K562 (cell line): Measurements from ENCODE around the gene NUDCD3. TPM values are rescaled to one million over a fixed set of nuclear protein-coding genes. Genes with fewer than 3 reads are reported as not detected.
A peak's percentile ranks its signal among the peaks of the same experiment; 100 is the strongest.

Experiments used
- ATAC-seq: fragments of 200-7000 bp; cut with Tn5 transposase; 3 replicates; pipeline ENCODE4 v1.9.1; 2020; ENCODE audit warnings: moderate library complexity
- BruUV-seq: library from RNA; stranded (reverse); fragments of 400-500 nt; replicated peaks from 2 replicates; lab custom pipeline; 2021; lab: Mats Ljungman, UMichigan
- CTCF ChIA-PET: fragments of 300-600 bp; formaldehyde crosslinking; extraction: SDS; loops from one replicate; lab custom pipeline; 2021; ENCODE audit warnings: low intra/inter-chr PET ratio; lab: Yijun Ruan, JAX
- POLR2A ChIA-PET: fragments of 300-600, 350-650 bp; sonication (Branson Sonifier 250); formaldehyde crosslinking; extraction: SDS; loops from one replicate; lab custom pipeline; 2021; ENCODE audit warnings: antibody characterized with exemption, inconsistent platforms; lab: Yijun Ruan, JAX
- DNase-seq, 4 experiments: peaks; one replicate each; pipeline versions ENCODE4 v3.0.0 to v3.0.0-alpha.2; 2011 to 2018; ENCODE audit warnings: low spot score in 3 of 4, mixed read lengths in 3 of 4; ENCODE audit errors: extremely low read depth in 1 of 4
- FAIRE-seq: peaks from 2 replicates; lab custom pipeline; 2011; peaks lifted over from hg19 to GRCh38; lab: Jason Lieb, UNC
- H2AFZ ChIP-seq: 2 replicates; pipeline ENCODE4 v1.6.0; 2011; ENCODE audit warnings: low read depth, low read length, control low read depth, inconsistent platforms
- H3K27ac ChIP-seq: fragments of 200-600 bp; 3 replicates; pipeline ENCODE4 v1.8.0; 2011; ENCODE audit warnings: low read depth, mild to moderate bottlenecking, control low read depth, inconsistent platforms, low read length, moderate library complexity, mixed read lengths; ENCODE audit errors: extremely low read depth
- H3K27me3 ChIP-seq, 2 experiments: fragments of 300-600 bp in 1 of 2; 2 replicates in 1 of 2; 3 replicates in 1 of 2; pipeline versions ENCODE4 v1.6.0 to v1.8.0; 2011; ENCODE audit warnings: inconsistent platforms in 2 of 2, low read length in 2 of 2, mild to moderate bottlenecking in 1 of 2, mixed read lengths in 1 of 2, moderate library complexity in 1 of 2; ENCODE audit not compliant: control insufficient read depth in 2 of 2, insufficient read depth in 2 of 2
- H3K36me3 ChIP-seq: fragments of 300-600 bp; 3 replicates; pipeline ENCODE4 v1.8.0; 2011; ENCODE audit warnings: mild to moderate bottlenecking, low read length, inconsistent platforms; ENCODE audit not compliant: control insufficient read depth, insufficient read depth
- H3K4me1 ChIP-seq, 2 experiments: fragments of 200-600 bp in 1 of 2; replicated peaks in 1 of 2; 2 replicates in 1 of 2; 3 replicates in 1 of 2; pipeline versions ENCODE4 v1.5.1 to v1.8.0; 2011; ENCODE audit warnings: inconsistent platforms in 2 of 2, low read length in 2 of 2, mild to moderate bottlenecking in 1 of 2, mixed read lengths in 1 of 2, moderate library complexity in 1 of 2; ENCODE audit not compliant: control insufficient read depth in 2 of 2, insufficient read depth in 2 of 2
- H3K4me2 ChIP-seq: 2 replicates; pipeline ENCODE4 v1.6.1; 2011; ENCODE audit warnings: low read length, control low read depth, inconsistent platforms, mixed read lengths; ENCODE audit not compliant: insufficient read depth
- H3K4me3 ChIP-seq: fragments of 200-600 bp; sonication (generic), shearing (Covaris generic); 2 replicates; pipeline ENCODE4 v1.5.1; 2016; ENCODE audit warnings: control low read depth, inconsistent platforms
- H3K79me2 ChIP-seq: fragments of 200-600 bp; 3 replicates; pipeline ENCODE4 v1.8.0; 2011; ENCODE audit warnings: low read length, inconsistent platforms; ENCODE audit not compliant: control insufficient read depth, insufficient read depth
- H3K9ac ChIP-seq, 2 experiments: 2 replicates each; pipeline versions ENCODE4 v1.6.0 to v1.6.1; 2011; ENCODE audit warnings: low read depth in 2 of 2, low read length in 2 of 2, control low read depth in 1 of 2, inconsistent platforms in 1 of 2, mild to moderate bottlenecking in 1 of 2, mixed read lengths in 1 of 2; ENCODE audit not compliant: insufficient read depth in 1 of 2
- H3K9me1 ChIP-seq: one replicate; pipeline ENCODE4 v1.6.0; 2011; ENCODE audit warnings: inconsistent platforms, mild to moderate bottlenecking, low read length, moderate library complexity; ENCODE audit not compliant: control insufficient read depth, insufficient read depth
- H3K9me3 ChIP-seq: replicated peaks from 2 replicates; pipeline ENCODE4 v1.5.1; 2011; ENCODE audit warnings: low read depth, low read length, inconsistent platforms; ENCODE audit not compliant: control insufficient read depth, insufficient read depth
- H4K20me1 ChIP-seq: replicated peaks from 2 replicates; pipeline ENCODE4 v1.6.1; 2011; ENCODE audit warnings: low read length, inconsistent platforms, mixed read lengths; ENCODE audit not compliant: control insufficient read depth, insufficient read depth
- CBX3 ChIP-seq, 2 experiments: IDR thresholded peaks; 1 replicate in 1 of 2; 2 replicates in 1 of 2; pipeline ENCODE4 v1.6.1; 2012; ENCODE audit warnings: inconsistent platforms in 2 of 2, low read length in 2 of 2, borderline replicate concordance in 1 of 2, control low read depth in 1 of 2
- CEBPB ChIP-seq: fragments of 450-650 bp; IDR thresholded peaks from 2 replicates; pipeline ENCODE4 v1.6.1; 2016; ENCODE audit warnings: missing genetic modification characterization, missing compliant biosample characterization
- TRIM24 ChIP-seq, 2 experiments: fragments of 450-650 bp; IDR thresholded peaks; 2 replicates each; pipeline ENCODE4 v1.6.1; 2016
- TRIM28 ChIP-seq: fragments of 450-650 bp; IDR thresholded peaks from 2 replicates; pipeline ENCODE4 v1.6.1; 2017
- ZBTB17 ChIP-seq: fragments of 450-650 bp; formaldehyde crosslinking; IDR thresholded peaks from 2 replicates; pipeline ENCODE4 v1.4.0; 2020; ENCODE audit warnings: mild to moderate bottlenecking
- ZBTB7A ChIP-seq: IDR thresholded peaks from 2 replicates; pipeline ENCODE4 v1.6.1; 2011; ENCODE audit warnings: low read depth, mild to moderate bottlenecking, low read length, moderate library complexity, borderline replicate concordance; ENCODE audit not compliant: control insufficient read depth
- ZC3H11A ChIP-seq: IDR thresholded peaks from 2 replicates; pipeline ENCODE4 v1.6.1; 2012; ENCODE audit warnings: low read depth, low read length, improper control_type of control experiment
- ZEB2 ChIP-seq: fragments of 450-650 bp; IDR thresholded peaks from 2 replicates; pipeline ENCODE4 v1.6.1; 2016
- ZNF280A ChIP-seq: fragments of 450-650 bp; IDR thresholded peaks from 2 replicates; pipeline ENCODE4 v1.6.1; 2018; ENCODE audit warnings: mild to moderate bottlenecking, low read depth; ENCODE audit not compliant: partially characterized antibody
- ZNF77 ChIP-seq: fragments of 250-450 bp; sonication (Bioruptor Pico); IDR thresholded peaks from 2 replicates; pipeline ENCODE4 v1.5.0; 2020
- WGBS: fragments of 100-300 bp; shearing (Covaris generic); methylation state at CpG from one replicate; pipeline ENCODE4 v1.1.6; 2016; ENCODE audit warnings: low coverage, mixed read lengths; ENCODE audit not compliant: insufficient coverage; ENCODE audit errors: missing lambda C conversion rate; 5-methylcytosine and 5-hydroxymethylcytosine counted together
- in situ Hi-C: fragments of 300-500 bp; cut with MboI; formaldehyde crosslinking; loops from 4 replicates; pipeline ENCODE4 v1.15.0; 2018; ENCODE audit warnings: inconsistent platforms, mixed read lengths
- intact Hi-C: fragments of 100-400 bp; cut with micrococcal nuclease; formaldehyde crosslinking; loops from 2 replicates; pipeline ENCODE4 v1.14.2; 2022
- polyA plus RNA-seq, 8 experiments: library from polyadenylated mRNA; depleted of rRNA in 4 of 8; stranded (reverse) in 5 of 8; unstranded in 3 of 8; fragments of >200 nt; fragmentation: Nextera tagmentation in 2 of 8; fragmentation: Illumina TruSeq in 1 of 8; extraction: Ambion mirVana in 2 of 8; extraction: Trizol in 1 of 8; gene quantifications; 2 replicates each; pipeline versions ENCODE4 v1.2.1 to v1.2.3, GENCODE V29; 2011 to 2014; ENCODE audit warnings: inconsistent platforms in 1 of 8, missing spikeins in 1 of 8
- total RNA-seq, 7 experiments: library from RNA; depleted of rRNA in 6 of 7; stranded (reverse); fragments of >200 nt in 6 of 7; fragmentation: Illumina TruSeq in 2 of 7; extraction: Trizol in 2 of 7; gene quantifications; 2 replicates each; pipeline versions ENCODE4 v1.2.1 to v1.2.3, GENCODE V29; 2011 to 2021; ENCODE audit warnings: low replicate concordance in 1 of 7
- TF ChIP-seq, protein P1 (sequence below): sonication (generic); formaldehyde crosslinking; IDR thresholded peaks from 2 replicates; pipeline ENCODE4 v1.8.1; 2022; ENCODE audit warnings: missing genetic modification reagents

Gene NUDCD3
- total and polyA plus RNA-seq, 9 of the 15 experiments (the other 6 are each of a cell fraction or from before 2014, with no cell fraction given) = 24.8 to 64.2 (median 42.6) TPM

- no peak overlapping the region for H3K9ac ChIP-seq
- peaks cover 0 to 6% of the 10 kb centered on the region in 2 experiments; a peak in 2 of 5 replicates for H3K4me1 ChIP-seq
- H3K36me3 ChIP-seq = no peaks in the 10 kb centered on the region
- no peak overlapping the region for H3K4me2 ChIP-seq
- no peak for DNase-seq
- peaks cover 6 to 32% of the 10 kb centered on the region in 2 experiments; a peak in 4 of 5 replicates for H3K27me3 ChIP-seq
- no TSS peak for BruUV-seq
- in situ Hi-C loops = no loop called here
- 0% methylated on average over 3 of the region's 3 CpGs for WGBS
- no peak overlapping the region for H3K27ac ChIP-seq
- ChIA-PET CTCF (no interaction called here), POLR2A (no interaction called here)
- no peak for TF ChIP-seq ZC3H11A
- TF ChIP-seq ZNF77 (CRISPR knock-in tag) = no peak
- TF ChIP-seq, protein P1, sequence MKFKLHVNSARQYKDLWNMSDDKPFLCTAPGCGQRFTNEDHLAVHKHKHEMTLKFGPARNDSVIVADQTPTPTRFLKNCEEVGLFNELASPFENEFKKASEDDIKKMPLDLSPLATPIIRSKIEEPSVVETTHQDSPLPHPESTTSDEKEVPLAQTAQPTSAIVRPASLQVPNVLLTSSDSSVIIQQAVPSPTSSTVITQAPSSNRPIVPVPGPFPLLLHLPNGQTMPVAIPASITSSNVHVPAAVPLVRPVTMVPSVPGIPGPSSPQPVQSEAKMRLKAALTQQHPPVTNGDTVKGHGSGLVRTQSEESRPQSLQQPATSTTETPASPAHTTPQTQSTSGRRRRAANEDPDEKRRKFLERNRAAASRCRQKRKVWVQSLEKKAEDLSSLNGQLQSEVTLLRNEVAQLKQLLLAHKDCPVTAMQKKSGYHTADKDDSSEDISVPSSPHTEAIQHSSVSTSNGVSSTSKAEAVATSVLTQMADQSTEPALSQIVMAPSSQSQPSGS (CRISPR knock-in tag) = no peak
- TF ChIP-seq TRIM24 (IDR thresholded peaks at IDR 0.05) = peak; percentile 42 to 60; a peak in 3 of 4 replicates
- no peak for TF ChIP-seq ZBTB7A
- TF ChIP-seq CEBPB (tag) = no peak
- peak; percentile 93 for TF ChIP-seq ZNF280A
- TF ChIP-seq TRIM28 = peak; percentile 91
- TF ChIP-seq ZBTB17 = no peak
- TF ChIP-seq ZEB2 = peak; percentile 62
- TF ChIP-seq CBX3 (IDR thresholded peaks at IDR 0.05; ENCODE audit: borderline replicate concordance in 1 of 2, low read length in 2 of 2) = peak in 1 of 2 experiments; percentile 72; a peak in 2 of 3 replicates
- intact Hi-C loops = no loop called here
- H3K79me2 ChIP-seq = no peaks in the 10 kb centered on the region
- no peak overlapping the region for H2AFZ ChIP-seq
- H4K20me1 ChIP-seq = no peaks in the 10 kb centered on the region
- ATAC-seq = no peak
- peaks cover 5% of the 10 kb centered on the region; the same call in 1 of the 2 replicates for H3K9me3 ChIP-seq
- no peaks in the 10 kb centered on the region for H3K9me1 ChIP-seq
- FAIRE-seq = no peak
- no peak overlapping the region for H3K4me3 ChIP-seq
These were observed 34.4 kb upstream of the NUDCD3 start for GRCh38 chr7:44524811-44525388.
